Omental fat pad (tissue), 4 donors: ENCODE results near the gene NRF1. TPM values are rescaled to one million over a fixed set of nuclear protein-coding genes. Genes with fewer than 3 reads are reported as not detected.

ENCODE experiments used
- ATAC-seq: fragments of 150-250 bp; one replicate; pipeline ENCODE4 v1.9.1; 2016; ENCODE audit warnings: mild to moderate bottlenecking, moderate library complexity; ENCODE audit not compliant: low FRiP score
- DNase-seq: peaks from one replicate; pipeline ENCODE4 v3.0.0-alpha.2; 2019; ENCODE audit warnings: low spot score
- total RNA-seq, 4 donors: library from RNA; depleted of rRNA; stranded (reverse); fragments of >200 nt; gene quantifications; one replicate each; pipeline ENCODE4 v1.1.0, GENCODE V29; 2016
- TF ChIP-seq, protein P1 (sequence below), 3 donors: fragments of 450-650 bp; IDR thresholded peaks; one replicate each; pipeline ENCODE4 v1.5.1; 2016 to 2017; ENCODE audit warnings: antibody characterized with exemption in 3 of 3, mild to moderate bottlenecking in 3 of 3, moderate library complexity in 2 of 3

The NRF1 gene
- total RNA-seq, 4 donors from 2014 or later: 11.7 to 32.3 (median 16.6) TPM

DNA sequence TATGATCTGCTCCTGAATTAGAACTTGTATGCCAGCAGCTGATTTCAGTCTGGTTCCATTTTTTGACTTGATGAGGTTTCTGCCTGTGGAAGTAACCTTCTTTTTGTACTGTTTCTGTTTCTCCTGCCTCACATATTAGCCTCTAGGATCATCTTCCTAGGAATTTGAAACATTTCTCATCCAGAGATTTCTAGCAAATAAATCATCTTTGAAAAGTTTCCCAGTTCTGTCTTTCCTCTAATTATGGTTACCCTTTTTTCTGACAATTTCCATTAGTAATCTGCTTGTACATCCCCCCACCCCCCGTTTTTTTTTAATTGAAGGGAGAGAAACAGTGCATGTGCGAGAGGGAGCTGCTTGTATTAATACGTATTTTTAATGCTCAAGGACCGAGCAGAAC lies 92.2 kb downstream of the NRF1 start:
- TF ChIP-seq, protein P1, sequence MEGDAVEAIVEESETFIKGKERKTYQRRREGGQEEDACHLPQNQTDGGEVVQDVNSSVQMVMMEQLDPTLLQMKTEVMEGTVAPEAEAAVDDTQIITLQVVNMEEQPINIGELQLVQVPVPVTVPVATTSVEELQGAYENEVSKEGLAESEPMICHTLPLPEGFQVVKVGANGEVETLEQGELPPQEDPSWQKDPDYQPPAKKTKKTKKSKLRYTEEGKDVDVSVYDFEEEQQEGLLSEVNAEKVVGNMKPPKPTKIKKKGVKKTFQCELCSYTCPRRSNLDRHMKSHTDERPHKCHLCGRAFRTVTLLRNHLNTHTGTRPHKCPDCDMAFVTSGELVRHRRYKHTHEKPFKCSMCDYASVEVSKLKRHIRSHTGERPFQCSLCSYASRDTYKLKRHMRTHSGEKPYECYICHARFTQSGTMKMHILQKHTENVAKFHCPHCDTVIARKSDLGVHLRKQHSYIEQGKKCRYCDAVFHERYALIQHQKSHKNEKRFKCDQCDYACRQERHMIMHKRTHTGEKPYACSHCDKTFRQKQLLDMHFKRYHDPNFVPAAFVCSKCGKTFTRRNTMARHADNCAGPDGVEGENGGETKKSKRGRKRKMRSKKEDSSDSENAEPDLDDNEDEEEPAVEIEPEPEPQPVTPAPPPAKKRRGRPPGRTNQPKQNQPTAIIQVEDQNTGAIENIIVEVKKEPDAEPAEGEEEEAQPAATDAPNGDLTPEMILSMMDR (IDR thresholded peaks at IDR 0.05): no peak
- no peak for ATAC-seq
- no peak for DNase-seq

DNA sequence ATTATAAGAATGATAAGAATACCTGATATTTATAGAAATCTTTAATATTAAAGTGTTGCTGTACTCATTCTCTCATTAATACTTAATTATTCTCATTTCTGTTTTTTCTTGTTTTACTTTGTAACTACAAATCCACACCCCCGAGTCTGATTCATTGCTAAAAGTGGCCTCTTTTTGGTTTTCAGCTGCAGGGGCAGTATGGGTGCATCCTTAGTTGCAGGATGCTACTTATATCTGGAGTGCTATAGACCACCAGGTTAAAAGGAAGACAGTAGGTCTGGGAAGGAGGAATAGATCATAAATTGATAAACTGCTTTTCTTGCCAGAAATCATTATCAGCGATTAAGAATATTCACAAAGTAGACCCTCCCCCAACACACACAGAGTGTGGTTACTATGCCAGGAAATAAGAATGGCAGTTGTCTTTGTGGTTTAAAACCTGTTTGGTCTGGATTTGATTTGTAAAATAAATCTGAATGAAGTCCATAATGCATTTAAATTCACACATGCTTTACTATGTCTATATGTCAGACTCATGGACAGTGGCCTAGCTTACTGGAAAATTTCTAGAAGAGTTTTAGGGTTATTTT lies 96.5 kb downstream of the NRF1 start:
- DNase-seq: no peak
- ATAC-seq: no peak

DNA sequence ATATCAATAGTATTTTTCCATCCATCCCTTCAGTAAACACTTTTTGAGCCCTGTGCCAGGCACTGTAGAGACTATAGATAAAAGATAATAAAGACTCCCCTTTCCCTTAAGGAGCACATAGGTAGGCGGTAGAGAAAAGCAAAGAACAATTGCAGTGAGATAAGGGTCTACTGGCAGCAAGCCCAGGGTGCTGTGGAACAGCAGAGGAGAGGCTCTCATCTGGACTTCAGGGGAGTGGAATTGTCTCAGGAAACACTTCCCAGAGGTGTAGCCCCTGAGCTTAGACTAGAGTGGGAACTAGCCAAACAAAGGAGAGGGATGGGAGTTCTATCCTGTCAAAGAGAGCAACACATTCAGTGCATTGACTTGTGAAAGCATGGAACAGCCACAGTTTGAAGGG lies 102.0 kb downstream of the NRF1 start:
- ATAC-seq (no peak), DNase-seq (no peak)
- TF ChIP-seq, protein P1 (IDR thresholded peaks at IDR 0.05): no peak

More for the DNA sequence above, 96.5 kb downstream of the NRF1 start:
- TF ChIP-seq, protein P1 (IDR thresholded peaks at IDR 0.05): no peak

DNA sequence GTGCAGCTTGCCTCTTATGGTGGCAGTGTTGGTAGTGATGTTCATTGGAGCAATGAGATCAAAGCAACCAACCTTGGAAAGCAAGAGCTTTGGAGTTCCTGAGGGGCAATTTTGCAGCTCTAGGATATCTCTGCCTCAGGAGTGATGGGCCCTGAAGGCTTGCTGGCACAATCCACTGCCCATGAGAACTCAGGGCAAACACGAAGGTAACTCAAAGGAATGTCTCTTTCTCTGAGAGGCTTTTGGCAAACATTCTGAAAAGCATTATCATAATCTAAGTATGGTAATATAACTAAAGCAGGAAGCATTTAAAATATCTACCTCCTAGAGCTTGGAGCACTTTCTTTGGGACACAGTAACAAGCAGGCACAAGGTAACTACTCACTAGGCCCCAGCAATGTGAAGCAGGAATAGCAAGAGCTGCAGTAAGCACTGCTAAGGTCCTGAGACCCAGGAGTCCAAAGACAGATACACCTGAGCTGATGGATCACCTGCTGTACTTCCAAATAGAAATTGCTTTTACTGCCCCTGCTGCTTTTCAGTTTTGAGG lies 103.1 kb downstream of the NRF1 start:
- ATAC-seq (no peak), DNase-seq (no peak)
- TF ChIP-seq, protein P1 (IDR thresholded peaks at IDR 0.05): no peak

DNA sequence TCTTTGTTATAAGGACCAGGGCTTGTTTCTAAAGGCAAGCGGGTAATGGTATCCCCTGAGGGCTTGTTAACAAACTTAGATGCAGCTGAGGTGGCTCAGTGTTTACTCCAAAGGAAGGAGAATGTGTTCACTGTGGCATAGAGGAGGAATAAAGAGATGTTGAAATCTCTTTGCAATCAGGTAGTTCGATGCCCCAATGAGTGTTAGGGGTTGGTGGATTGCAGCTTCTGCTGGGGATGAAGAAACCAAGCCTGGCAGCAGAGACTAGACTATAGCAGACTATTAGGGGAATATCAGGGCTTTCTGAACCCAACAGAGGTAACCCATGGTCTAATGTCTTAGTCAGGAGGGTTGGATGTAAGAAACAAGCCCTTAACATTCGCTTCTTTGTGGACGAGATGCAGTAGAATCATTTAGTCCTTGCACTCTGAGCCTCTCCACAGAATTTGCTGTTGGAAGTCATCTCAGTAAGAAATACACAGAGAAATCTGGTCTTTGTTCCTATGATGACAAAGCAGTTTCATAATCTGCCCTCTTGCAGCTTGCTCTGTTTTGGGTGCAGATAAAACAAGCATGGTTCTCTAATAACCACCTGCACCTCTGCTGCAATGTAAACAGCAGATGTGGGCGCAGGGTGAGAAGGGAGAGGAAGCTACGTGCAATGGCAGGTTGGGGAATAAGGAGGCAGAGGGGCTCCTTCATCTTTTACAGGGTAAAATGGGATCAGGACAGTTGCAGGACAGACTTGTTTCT lies 108.6 kb downstream of the NRF1 start:
- ATAC-seq (no peak), DNase-seq (no peak)
- TF ChIP-seq, protein P1 (IDR thresholded peaks at IDR 0.05): no peak

DNA sequence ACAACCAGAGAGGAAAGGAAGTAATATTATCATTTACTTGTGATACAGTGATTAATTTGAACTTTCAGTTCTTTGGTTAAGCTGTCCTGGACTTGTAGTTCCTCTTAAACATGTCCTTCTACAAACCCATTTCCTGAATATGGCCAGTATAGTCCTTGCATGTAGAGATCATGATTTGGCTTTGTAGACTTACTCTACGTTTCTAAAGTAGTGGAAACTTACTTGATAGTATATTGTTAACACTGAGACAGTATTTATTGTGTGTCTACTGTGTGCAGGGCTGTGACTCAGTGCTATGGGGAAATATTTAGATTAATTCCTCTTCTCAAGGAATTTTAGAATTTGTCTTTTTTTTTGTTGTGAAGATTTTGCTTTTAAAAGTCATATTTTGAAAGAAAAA lies 109.5 kb downstream of the NRF1 start:
- TF ChIP-seq, protein P1 (IDR thresholded peaks at IDR 0.05): no peak
- DNase-seq: no peak
- no peak for ATAC-seq
